ENCODE results near the gene TUBGCP4.
"Not testable (repeated sequence)": the region's sequence is repeated elsewhere in the genome, so short reads cannot be mapped to it uniquely, and the experiment has no call there.

TUBGCP4 gene

DNA sequence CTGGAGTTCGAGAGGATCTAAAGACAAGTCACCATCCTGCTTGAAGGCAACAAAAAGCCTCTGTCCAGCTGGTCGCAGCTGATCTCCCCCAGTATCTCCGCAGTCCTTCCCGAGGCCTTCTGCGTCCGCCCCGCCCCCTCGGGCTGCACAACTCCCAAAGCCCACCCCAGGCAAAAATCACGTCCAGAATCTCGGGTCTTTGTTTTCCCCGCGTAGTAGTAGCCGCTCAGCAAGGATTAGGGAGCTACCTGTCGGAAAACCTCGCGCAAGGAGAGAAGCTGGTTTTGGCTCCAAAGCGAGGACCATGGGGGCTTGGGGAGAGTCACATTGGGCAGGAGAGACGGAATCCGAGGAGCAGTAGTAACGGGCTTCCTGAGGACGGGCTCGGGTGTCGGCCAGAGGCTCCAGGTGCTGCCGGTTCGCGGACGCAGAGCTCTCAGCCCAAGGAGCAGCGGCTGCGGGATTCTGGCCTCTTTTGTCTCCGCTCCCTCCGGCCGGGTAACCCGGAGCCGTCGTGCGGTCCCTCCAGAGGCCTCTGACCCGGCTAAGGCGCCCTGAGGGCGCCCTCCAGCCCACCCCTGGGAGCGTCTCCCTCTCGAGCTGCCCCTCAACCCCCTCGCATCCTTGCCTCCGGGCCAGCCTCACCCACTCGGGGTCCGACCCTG, 459 bp upstream of the TUBGCP4 start:
- H3K9me3 ChIP-seq (ENCODE audit: low read length): peaks cover 8% of the 10 kb centered on the region
- peaks cover 26% of the 10 kb centered on the region for H3K4me1 ChIP-seq (ENCODE audit: insufficient read depth, low read length)
- H2AFZ ChIP-seq (ENCODE audit: low read depth, low read length): peak overlapping the region; percentile 91
- no peaks in the 10 kb centered on the region for H3K27me3 ChIP-seq (ENCODE audit: insufficient read depth, low read length)
- H3K36me3 ChIP-seq (ENCODE audit: insufficient read depth, low read length): peaks cover 44% of the 10 kb centered on the region
- peak overlapping the region; percentile 89 for H3K4me3 ChIP-seq (ENCODE audit: low read length)

DNA sequence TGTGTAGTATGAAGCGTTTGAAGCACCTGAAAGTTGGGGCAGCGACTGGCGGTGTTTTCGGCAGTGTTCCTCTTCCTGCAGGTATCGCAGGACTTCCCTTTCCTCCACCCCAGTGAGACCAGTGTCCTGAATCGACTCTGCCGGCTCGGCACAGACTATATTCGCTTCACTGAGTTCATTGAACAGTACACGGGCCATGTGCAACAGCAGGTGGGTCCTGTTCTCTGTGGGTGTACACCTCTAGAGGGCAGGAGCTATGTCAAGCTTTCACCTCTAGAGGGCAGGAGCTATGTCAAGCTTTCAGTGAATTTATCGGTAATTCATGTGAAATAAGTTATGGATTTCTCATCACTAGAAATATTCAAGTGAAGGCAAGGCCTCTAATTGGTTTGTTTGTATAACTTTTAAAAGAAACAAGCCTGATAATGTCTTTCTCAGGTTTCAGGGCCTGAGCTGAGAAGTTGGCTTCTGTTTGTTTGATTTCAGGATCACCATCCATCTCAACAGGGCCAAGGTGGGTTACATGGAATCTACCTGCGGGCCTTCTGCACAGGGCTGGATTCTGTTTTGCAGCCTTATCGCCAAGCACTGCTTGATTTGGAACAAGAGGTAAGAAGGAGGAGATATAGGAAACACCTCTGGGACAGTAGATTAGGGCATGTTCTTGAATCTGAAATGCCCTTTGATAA, 5.3 kb downstream of the TUBGCP4 start:
- Histone ChIP-seq H3K9me3 (ENCODE audit: low read length) (no peaks in the 10 kb centered on the region), H3K27me3 (ENCODE audit: insufficient read depth, low read length) (no peaks in the 10 kb centered on the region), H3K36me3 (ENCODE audit: insufficient read depth, low read length) (peaks cover 50% of the 10 kb centered on the region), H3K4me3 (ENCODE audit: low read length) (no peak overlapping the region), H2AFZ (ENCODE audit: low read depth, low read length) (no peak overlapping the region), H3K4me1 (ENCODE audit: insufficient read depth, low read length) (peaks cover 10% of the 10 kb centered on the region)

DNA sequence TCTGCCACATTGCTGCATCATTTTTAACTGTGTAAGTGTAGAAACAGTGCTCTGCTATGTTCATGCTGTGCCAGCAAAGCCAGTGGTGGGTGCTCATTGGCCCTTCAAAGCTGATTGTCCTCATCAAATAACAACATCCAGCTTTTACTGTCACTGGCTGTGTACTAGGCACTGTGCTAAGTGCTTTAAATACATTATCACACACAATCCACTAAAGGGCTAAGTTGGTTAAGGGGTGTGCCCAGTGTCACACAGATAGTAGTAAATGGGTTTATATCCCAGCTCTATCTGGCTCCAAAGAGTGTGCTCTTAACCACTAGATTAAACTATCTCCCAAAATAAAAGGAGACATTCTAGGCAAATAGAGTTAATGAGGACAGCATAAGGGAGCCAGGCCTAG, 7.7 kb downstream of the TUBGCP4 start:
- no peaks in the 10 kb centered on the region for H3K4me1 ChIP-seq (ENCODE audit: insufficient read depth, low read length)
- no peak overlapping the region for H2AFZ ChIP-seq (ENCODE audit: low read depth, low read length)
- H3K36me3 ChIP-seq (ENCODE audit: insufficient read depth, low read length): peaks cover 65% of the 10 kb centered on the region
- no peak overlapping the region for H3K4me3 ChIP-seq (ENCODE audit: low read length)
- H3K27me3 ChIP-seq (ENCODE audit: insufficient read depth, low read length): no peaks in the 10 kb centered on the region
- no peaks in the 10 kb centered on the region for H3K9me3 ChIP-seq (ENCODE audit: low read length)

DNA sequence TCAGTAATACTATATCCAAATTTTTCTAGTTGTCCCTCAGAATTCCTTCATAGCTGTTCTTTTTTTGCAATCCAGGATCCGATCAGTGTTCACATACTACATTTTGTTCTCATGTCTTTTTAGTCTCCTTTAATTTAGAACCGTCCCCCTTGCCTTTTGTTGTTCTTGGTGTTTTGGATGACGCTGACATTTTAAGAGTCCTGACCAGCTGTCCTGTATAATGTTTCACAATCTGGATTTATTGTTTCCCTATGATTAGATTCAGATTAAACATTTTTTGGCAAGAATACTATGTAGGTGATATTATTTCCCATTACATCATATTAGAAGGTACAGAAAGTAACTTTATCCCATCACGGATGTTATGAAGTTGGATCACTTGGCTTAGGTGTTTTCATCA, 11.4 kb downstream of the TUBGCP4 start:
- Histone ChIP-seq H3K4me1 (ENCODE audit: insufficient read depth, low read length) (no peaks in the 10 kb centered on the region), H3K36me3 (ENCODE audit: insufficient read depth, low read length) (peaks cover 86% of the 10 kb centered on the region), H3K4me3 (ENCODE audit: low read length) (no peak overlapping the region), H3K27me3 (ENCODE audit: insufficient read depth, low read length) (no peaks in the 10 kb centered on the region), H2AFZ (ENCODE audit: low read depth, low read length) (no peak overlapping the region), H3K9me3 (ENCODE audit: low read length) (no peaks in the 10 kb centered on the region)

DNA sequence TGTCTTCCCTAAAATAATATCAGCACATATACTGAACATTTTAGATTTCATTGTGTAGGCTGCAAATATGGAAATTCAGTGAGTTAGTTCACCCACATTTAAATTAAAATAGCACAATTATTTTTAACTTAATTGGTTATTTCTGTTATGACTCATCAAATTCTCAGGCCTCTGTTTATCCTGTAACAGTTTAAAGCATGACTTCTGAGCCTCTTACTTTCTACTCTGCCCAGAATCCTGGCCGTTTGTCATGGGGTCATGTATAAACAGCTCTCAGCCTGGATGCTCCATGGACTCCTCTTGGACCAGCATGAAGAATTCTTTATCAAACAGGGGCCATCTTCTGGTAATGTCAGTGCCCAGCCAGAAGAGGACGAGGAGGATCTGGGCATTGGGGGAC, 12.2 kb downstream of the TUBGCP4 start:
- Histone ChIP-seq H3K36me3 (ENCODE audit: insufficient read depth, low read length) (peaks cover 84% of the 10 kb centered on the region), H3K9me3 (ENCODE audit: low read length) (no peaks in the 10 kb centered on the region), H2AFZ (ENCODE audit: low read depth, low read length) (no peak overlapping the region), H3K4me3 (ENCODE audit: low read length) (no peak overlapping the region), H3K27me3 (ENCODE audit: insufficient read depth, low read length) (no peaks in the 10 kb centered on the region), H3K4me1 (ENCODE audit: insufficient read depth, low read length) (no peaks in the 10 kb centered on the region)

DNA sequence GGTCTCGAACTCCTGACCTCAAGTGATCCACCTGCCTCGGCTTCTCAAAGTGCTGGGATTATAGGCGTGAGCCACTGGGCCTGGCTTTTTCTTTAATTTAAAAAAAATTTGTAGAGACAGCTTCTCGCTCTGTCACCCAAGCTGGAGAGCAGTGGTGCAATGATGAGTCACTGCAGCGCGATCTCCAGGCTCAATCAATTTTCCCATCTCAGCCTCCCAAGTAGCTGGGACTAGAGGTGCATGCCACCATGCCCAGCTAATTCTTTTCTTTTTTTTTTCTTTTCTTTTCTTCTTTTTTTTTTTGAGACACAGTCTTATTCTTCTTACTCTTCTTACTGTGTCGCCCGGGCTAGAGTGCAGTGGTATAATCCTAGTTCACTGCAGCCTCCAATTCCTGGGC, 19.8 kb downstream of the TUBGCP4 start:
- H3K27me3 ChIP-seq (ENCODE audit: insufficient read depth, low read length): no peaks in the 10 kb centered on the region
- no peaks in the 10 kb centered on the region for H3K9me3 ChIP-seq (ENCODE audit: low read length)
- H3K4me1 ChIP-seq (ENCODE audit: insufficient read depth, low read length): no peaks in the 10 kb centered on the region
- H3K4me3 ChIP-seq (ENCODE audit: low read length): no peak overlapping the region
- H2AFZ ChIP-seq (ENCODE audit: low read depth, low read length): no peak overlapping the region
- peaks cover 58% of the 10 kb centered on the region for H3K36me3 ChIP-seq (ENCODE audit: insufficient read depth, low read length)

DNA sequence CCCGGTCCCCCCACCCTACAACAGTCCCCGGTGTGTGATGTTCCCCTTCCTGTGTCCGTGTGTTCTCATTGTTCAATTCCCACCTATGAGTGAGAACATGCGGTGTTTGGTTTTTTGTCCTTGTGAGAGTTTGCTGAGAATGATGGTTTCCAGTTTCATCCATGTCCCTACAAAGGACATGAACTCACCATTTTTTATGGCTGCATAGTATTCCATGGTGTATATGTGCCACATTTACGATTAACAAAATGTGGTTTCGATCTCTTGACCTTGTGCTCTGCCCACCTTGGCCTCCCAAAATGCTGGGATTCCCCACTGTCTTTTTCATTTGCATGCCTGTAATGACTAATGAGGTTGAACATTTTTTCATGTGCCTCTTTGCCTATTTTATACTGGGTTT, 22.7 kb downstream of the TUBGCP4 start:
- H3K4me1 ChIP-seq (ENCODE audit: insufficient read depth, low read length); H3K4me3 ChIP-seq (ENCODE audit: low read length); H2AFZ ChIP-seq (ENCODE audit: low read depth, low read length); H3K27me3 ChIP-seq (ENCODE audit: insufficient read depth, low read length); H3K9me3 ChIP-seq (ENCODE audit: low read length): not testable (repeated sequence)
- H3K36me3 ChIP-seq (ENCODE audit: insufficient read depth, low read length): peaks cover 65% of the 10 kb centered on the region

DNA sequence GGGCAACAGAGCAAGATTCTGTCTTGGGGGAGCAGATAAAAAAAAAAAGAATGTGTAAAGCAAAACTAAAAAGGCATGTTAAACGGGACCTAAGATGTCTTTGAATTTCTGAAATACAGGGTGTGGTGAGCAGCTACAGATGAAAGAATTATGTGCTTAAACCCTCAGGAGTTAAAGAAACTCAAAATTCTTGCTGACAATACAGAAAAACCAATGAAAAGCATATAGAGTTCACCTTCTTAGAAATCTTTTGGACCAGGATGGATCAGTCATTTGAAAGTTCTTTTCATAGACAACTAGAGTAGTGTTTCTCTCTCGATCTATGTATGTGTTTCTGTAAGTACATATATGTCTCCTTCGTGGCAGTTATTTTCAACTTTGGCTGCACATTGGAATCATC, 31.4 kb downstream of the TUBGCP4 start:
- Histone ChIP-seq H2AFZ (ENCODE audit: low read depth, low read length) (no peak overlapping the region), H3K9me3 (ENCODE audit: low read length) (no peaks in the 10 kb centered on the region), H3K36me3 (ENCODE audit: insufficient read depth, low read length) (peaks cover 89% of the 10 kb centered on the region), H3K4me1 (ENCODE audit: insufficient read depth, low read length) (no peaks in the 10 kb centered on the region), H3K27me3 (ENCODE audit: insufficient read depth, low read length) (no peaks in the 10 kb centered on the region), H3K4me3 (ENCODE audit: low read length) (no peak overlapping the region)

DNA sequence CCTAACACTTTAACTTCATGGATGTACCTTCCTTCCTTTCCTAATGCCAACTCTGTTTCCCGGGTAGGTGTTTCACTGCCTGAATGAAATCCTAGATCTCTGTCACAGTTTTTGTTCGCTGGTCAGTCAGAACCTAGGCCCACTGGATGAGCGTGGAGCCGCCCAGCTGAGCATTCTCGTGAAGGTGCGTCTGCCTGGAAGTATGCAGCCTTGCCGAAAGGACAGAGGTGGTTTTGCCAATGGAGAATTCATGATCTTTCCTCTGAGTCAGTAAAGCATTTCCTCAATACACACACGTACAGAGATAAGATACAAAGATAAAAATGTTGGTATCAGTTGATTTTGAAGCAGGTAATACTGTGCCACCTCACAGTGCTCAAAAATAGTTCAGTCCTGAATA, 32.7 kb downstream of the TUBGCP4 start:
- no peaks in the 10 kb centered on the region for H3K27me3 ChIP-seq (ENCODE audit: insufficient read depth, low read length)
- H3K4me3 ChIP-seq (ENCODE audit: low read length): no peak overlapping the region
- H3K9me3 ChIP-seq (ENCODE audit: low read length): no peaks in the 10 kb centered on the region
- H3K36me3 ChIP-seq (ENCODE audit: insufficient read depth, low read length): peaks cover 90% of the 10 kb centered on the region
- H3K4me1 ChIP-seq (ENCODE audit: insufficient read depth, low read length): no peaks in the 10 kb centered on the region
- H2AFZ ChIP-seq (ENCODE audit: low read depth, low read length): no peak overlapping the region

DNA sequence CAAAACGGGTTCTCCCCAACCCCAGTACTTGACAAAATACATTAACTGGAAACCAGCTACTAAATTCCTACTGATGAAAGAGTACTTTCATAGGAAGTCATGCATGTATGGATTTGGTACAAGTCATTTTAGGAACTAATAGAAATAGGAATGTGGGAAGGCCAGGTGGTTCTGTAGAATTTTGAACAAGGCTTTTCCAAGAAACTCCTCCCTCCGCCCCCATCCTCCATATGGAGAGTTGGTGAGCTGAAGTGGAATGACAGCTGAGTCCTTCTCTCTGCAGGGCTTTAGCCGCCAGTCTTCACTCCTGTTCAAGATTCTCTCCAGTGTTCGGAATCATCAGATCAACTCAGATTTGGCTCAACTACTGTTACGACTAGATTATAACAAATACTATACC, 33.2 kb downstream of the TUBGCP4 start:
- no peaks in the 10 kb centered on the region for H3K9me3 ChIP-seq (ENCODE audit: low read length)
- no peaks in the 10 kb centered on the region for H3K4me1 ChIP-seq (ENCODE audit: insufficient read depth, low read length)
- no peaks in the 10 kb centered on the region for H3K27me3 ChIP-seq (ENCODE audit: insufficient read depth, low read length)
- H3K36me3 ChIP-seq (ENCODE audit: insufficient read depth, low read length): peaks cover 90% of the 10 kb centered on the region
- no peak overlapping the region for H3K4me3 ChIP-seq (ENCODE audit: low read length)
- no peak overlapping the region for H2AFZ ChIP-seq (ENCODE audit: low read depth, low read length)

DNA sequence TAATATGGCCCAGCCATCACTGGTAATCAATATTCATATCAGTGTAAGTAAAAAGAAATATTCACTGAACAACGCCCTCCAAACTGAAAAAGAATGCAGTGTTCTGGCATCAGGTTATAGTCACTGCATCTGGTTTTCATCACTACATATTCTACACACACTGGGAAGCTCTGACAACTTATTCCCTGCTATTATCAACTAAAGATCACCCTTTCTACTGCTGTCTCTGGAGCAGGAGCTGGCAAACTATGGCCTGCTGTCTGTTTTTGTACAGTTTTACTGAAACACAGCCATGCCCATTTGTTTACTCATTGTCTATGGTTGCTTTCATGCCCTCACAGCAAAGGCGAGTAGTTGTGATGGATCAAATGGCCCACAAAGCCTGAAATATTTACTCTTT, 35.3 kb downstream of the TUBGCP4 start:
- H2AFZ ChIP-seq (ENCODE audit: low read depth, low read length): no peak overlapping the region
- no peaks in the 10 kb centered on the region for H3K27me3 ChIP-seq (ENCODE audit: insufficient read depth, low read length)
- no peak overlapping the region for H3K4me3 ChIP-seq (ENCODE audit: low read length)
- no peaks in the 10 kb centered on the region for H3K9me3 ChIP-seq (ENCODE audit: low read length)
- no peaks in the 10 kb centered on the region for H3K4me1 ChIP-seq (ENCODE audit: insufficient read depth, low read length)
- H3K36me3 ChIP-seq (ENCODE audit: insufficient read depth, low read length): peaks cover 97% of the 10 kb centered on the region

DNA sequence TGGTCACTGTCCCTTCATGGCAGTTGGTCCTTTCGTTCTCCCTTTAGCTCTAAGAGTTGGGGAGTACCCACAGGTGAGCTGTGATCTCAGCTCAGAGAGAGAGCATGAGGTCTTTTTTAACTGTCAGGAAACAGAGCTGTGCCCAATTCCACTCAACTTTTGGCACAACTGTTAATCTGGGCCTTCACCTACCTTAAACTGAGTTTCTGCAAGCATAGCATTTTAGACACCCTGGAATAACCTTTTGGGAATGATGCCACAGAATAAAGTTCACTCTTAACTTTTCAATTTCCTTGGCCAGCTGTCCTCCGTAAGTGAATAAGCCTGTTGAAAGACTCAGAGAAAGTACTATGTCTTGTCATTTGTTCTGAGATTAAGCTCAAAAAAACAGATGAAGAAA, 35.9 kb downstream of the TUBGCP4 start:
- no peaks in the 10 kb centered on the region for H3K27me3 ChIP-seq (ENCODE audit: insufficient read depth, low read length)
- no peaks in the 10 kb centered on the region for H3K9me3 ChIP-seq (ENCODE audit: low read length)
- H3K4me1 ChIP-seq (ENCODE audit: insufficient read depth, low read length): no peaks in the 10 kb centered on the region
- peaks cover 97% of the 10 kb centered on the region for H3K36me3 ChIP-seq (ENCODE audit: insufficient read depth, low read length)
- H2AFZ ChIP-seq (ENCODE audit: low read depth, low read length): no peak overlapping the region
- H3K4me3 ChIP-seq (ENCODE audit: low read length): no peak overlapping the region

DNA sequence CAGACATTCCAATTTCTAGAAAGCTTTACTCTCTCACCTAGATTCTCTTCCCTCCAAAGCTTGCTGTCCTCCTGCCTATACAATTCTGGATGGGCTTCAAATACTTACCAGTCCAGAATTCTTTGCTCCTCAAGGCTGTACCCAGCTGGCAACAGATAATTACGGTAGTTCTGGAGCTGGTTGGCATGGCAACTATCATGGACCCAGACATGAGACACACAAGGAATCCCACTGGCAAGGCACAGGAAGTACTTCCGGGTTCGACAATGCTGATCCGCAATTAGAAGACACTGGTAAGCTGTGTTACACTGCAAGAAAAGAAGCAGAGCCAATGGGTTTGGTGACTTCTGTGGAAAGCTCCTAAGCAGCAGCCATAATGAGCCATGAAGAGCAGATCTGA, 37.9 kb downstream of the TUBGCP4 start:
- no peak overlapping the region for H3K4me3 ChIP-seq (ENCODE audit: low read length)
- H3K36me3 ChIP-seq (ENCODE audit: insufficient read depth, low read length): peaks cover 98% of the 10 kb centered on the region

More for the DNA sequence above, 37.9 kb downstream of the TUBGCP4 start:
- Histone ChIP-seq H3K27me3 (ENCODE audit: insufficient read depth, low read length) (no peaks in the 10 kb centered on the region), H3K4me1 (ENCODE audit: insufficient read depth, low read length) (no peaks in the 10 kb centered on the region), H3K9me3 (ENCODE audit: low read length) (no peaks in the 10 kb centered on the region), H2AFZ (ENCODE audit: low read depth, low read length) (no peak overlapping the region)

Data from neuron (in vitro differentiated cells).